ENCODE data around the gene USP49. TPM values are rescaled to one million over a fixed set of nuclear protein-coding genes. Genes with fewer than 3 reads are reported as not detected.
"Not testable (repeated sequence)": the region's sequence is repeated elsewhere in the genome, so short reads cannot be mapped to it uniquely, and the experiment has no call there.

USP49 gene
- total RNA-seq, 4 donors from 2014 or later = 2.3 to 16.5 (median 6.6) TPM

- TF ChIP-seq CTCF (IDR thresholded peaks at IDR 0.05) (no peak), POLR2A (IDR thresholded peaks at IDR 0.05) (no peak)
- DNase-seq = no peak
- no peak overlapping the region for H3K27ac ChIP-seq
- H3K4me1 ChIP-seq = no peaks in the 10 kb centered on the region
- H3K36me3 ChIP-seq = no peaks in the 10 kb centered on the region
- no peaks in the 10 kb centered on the region for H3K27me3 ChIP-seq
- intact Hi-C loops (cut with DNase I; ENCODE audit: low total_unique reads) = no loop called here
- no peak overlapping the region for H3K4me3 ChIP-seq
- no peaks in the 10 kb centered on the region for H3K9me3 ChIP-seq
Measured at GRCh38 chr6:41813956-41814355, 81.2 kb downstream of the USP49 start.

GRCh38 chr6:41813469-41813868 is 81.7 kb downstream of the USP49 start:
- Histone ChIP-seq H3K4me1 (no peaks in the 10 kb centered on the region), H3K27me3 (no peaks in the 10 kb centered on the region), H3K36me3 (no peaks in the 10 kb centered on the region), H3K4me3 (no peak overlapping the region), H3K9me3 (no peaks in the 10 kb centered on the region), H3K27ac (no peak overlapping the region)
- TF ChIP-seq POLR2A (IDR thresholded peaks at IDR 0.05) = no peak
- TF ChIP-seq CTCF (IDR thresholded peaks at IDR 0.05) = no peak
- intact Hi-C loops (cut with DNase I; ENCODE audit: low total_unique reads) = no loop called here
- DNase-seq = no peak

GRCh38 chr6:41811946-41812345 is 83.2 kb downstream of the USP49 start:
- intact Hi-C loops (cut with DNase I; ENCODE audit: low total_unique reads); DNase-seq; H3K27ac ChIP-seq; H3K4me1 ChIP-seq; H3K27me3 ChIP-seq; H3K9me3 ChIP-seq; H3K4me3 ChIP-seq; H3K36me3 ChIP-seq: not testable (repeated sequence)

- DNase-seq = no peak
- Histone ChIP-seq H3K4me3 (no peak overlapping the region), H3K36me3 (no peaks in the 10 kb centered on the region), H3K4me1 (no peaks in the 10 kb centered on the region), H3K27me3 (no peaks in the 10 kb centered on the region), H3K9me3 (no peaks in the 10 kb centered on the region), H3K27ac (no peak overlapping the region)
- no peak for TF ChIP-seq CTCF (IDR thresholded peaks at IDR 0.05)
- TF ChIP-seq POLR2A (IDR thresholded peaks at IDR 0.05) = no peak
- intact Hi-C loops (cut with DNase I; ENCODE audit: low total_unique reads) = no loop called here
Measured at GRCh38 chr6:41811095-41811494, 84.1 kb downstream of the USP49 start.

- no peaks in the 10 kb centered on the region for H3K27me3 ChIP-seq
- H3K4me1 ChIP-seq = no peaks in the 10 kb centered on the region
- H3K4me3 ChIP-seq = no peak overlapping the region
- H3K27ac ChIP-seq = no peak overlapping the region
- no peaks in the 10 kb centered on the region for H3K36me3 ChIP-seq
- H3K9me3 ChIP-seq = no peaks in the 10 kb centered on the region
- TF ChIP-seq POLR2A (IDR thresholded peaks at IDR 0.05) (no peak), CTCF (IDR thresholded peaks at IDR 0.05) (no peak)
- DNase-seq = no peak
- intact Hi-C loops (cut with DNase I; ENCODE audit: low total_unique reads) = no loop called here
Measured at GRCh38 chr6:41805830-41806774, 89.1 kb downstream of the USP49 start.

All from uterus (tissue), 4 donors.